ENCODE measurements around the gene TMEM150A. TPM values are rescaled to one million over a fixed set of nuclear protein-coding genes. Genes with fewer than 3 reads are reported as not detected.
A peak's percentile ranks its signal among the peaks of the same experiment; 100 is the strongest.
"Not testable (repeated sequence)": the region's sequence is repeated elsewhere in the genome, so short reads cannot be mapped to it uniquely, and the experiment has no call there.

TMEM150A gene
- total RNA-seq, 3 donors from 2014 or later, result 20.8 to 40.0 (median 22.6) TPM

DNA sequence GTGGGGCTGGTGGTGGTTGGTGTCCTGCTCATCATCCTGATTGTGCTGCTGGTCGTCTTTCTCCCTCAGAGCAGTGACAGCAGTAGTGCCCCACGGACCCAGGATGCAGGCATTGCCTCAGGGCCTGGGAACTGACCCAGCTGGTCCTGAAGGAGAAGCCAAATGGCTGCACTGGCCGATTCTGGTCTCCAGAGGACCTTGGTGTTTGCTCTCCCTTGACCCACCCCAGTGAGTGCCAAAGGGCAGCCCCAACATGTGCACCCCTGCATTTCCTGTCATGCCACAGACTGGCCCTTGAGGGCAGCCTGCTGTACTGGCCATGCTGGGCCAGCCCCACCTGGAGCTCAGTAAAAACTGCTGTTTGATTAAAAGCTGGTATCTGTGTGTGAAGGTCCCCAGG lies 9.5 kb downstream of the TMEM150A start:
- Histone ChIP-seq H3K27me3 (no peaks in the 10 kb centered on the region), H3K4me3 (no peak overlapping the region), H3K4me1 (peaks cover 16 to 43% of the 10 kb centered on the region in 2 donors), H3K36me3 (no peaks in the 10 kb centered on the region), H3K9me3 (no peaks in the 10 kb centered on the region), H3K27ac (peak overlapping the region in 1 of 2 donors; percentile 19)
- intact Hi-C loops (cut with DNase I; ENCODE audit: low total_unique reads), result no loop called here
- TF ChIP-seq, protein P1, sequence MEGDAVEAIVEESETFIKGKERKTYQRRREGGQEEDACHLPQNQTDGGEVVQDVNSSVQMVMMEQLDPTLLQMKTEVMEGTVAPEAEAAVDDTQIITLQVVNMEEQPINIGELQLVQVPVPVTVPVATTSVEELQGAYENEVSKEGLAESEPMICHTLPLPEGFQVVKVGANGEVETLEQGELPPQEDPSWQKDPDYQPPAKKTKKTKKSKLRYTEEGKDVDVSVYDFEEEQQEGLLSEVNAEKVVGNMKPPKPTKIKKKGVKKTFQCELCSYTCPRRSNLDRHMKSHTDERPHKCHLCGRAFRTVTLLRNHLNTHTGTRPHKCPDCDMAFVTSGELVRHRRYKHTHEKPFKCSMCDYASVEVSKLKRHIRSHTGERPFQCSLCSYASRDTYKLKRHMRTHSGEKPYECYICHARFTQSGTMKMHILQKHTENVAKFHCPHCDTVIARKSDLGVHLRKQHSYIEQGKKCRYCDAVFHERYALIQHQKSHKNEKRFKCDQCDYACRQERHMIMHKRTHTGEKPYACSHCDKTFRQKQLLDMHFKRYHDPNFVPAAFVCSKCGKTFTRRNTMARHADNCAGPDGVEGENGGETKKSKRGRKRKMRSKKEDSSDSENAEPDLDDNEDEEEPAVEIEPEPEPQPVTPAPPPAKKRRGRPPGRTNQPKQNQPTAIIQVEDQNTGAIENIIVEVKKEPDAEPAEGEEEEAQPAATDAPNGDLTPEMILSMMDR (IDR thresholded peaks at IDR 0.05), result no peak
- TF ChIP-seq POLR2A (IDR thresholded peaks at IDR 0.05) (no peak), POLR2AphosphoS5 (IDR thresholded peaks at IDR 0.05) (no peak)
- no peak for DNase-seq (ENCODE audit: low spot score in 2 of 2)

DNA sequence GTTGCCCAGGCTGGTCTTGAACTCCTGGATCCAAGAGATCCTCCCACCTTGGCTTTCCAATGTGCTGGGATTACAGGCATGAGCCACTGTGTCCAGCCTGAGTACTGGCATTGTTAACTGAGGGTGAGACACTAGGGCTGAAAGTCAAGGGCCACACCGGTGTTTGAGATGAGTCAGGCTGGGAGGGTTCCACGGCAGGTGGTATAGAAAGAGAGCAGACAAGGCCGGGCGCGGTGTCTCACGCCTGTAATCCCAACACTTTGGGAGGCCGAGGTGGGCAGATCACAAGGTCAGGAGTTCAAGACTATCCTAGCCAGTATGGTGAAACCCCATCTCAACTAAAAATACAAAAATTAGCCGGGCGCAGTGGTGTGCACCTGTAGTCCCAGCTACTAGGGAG lies 10.2 kb downstream of the TMEM150A start:
- Histone ChIP-seq H3K27ac (peak overlapping the region; percentile 86 to 91), H3K4me1 (peaks cover 16 to 42% of the 10 kb centered on the region in 2 donors)
- H3K27me3 ChIP-seq; H3K9me3 ChIP-seq; DNase-seq (ENCODE audit: low spot score in 2 of 2); H3K4me3 ChIP-seq; intact Hi-C loops (cut with DNase I; ENCODE audit: low total_unique reads); H3K36me3 ChIP-seq: not testable (repeated sequence)

DNA sequence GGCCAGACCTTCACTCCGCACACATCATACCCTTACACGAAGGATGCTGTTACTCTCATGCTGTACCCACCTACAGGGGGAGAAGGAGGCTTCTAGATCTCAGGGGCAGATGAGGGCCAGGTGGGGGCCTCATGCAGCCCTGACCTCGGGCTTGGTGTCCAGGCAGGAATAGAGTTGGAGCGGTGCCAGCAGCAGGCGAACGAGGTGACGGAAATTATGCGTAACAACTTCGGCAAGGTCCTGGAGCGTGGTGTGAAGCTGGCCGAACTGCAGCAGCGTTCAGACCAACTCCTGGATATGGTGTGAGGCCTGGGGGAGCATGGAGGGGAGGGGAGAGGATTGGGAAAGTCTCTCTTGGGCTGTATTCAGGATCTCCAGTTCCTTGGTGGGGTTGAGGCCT lies 10.9 kb downstream of the TMEM150A start:
- Histone ChIP-seq H3K9me3 (no peaks in the 10 kb centered on the region), H3K4me3 (no peak overlapping the region), H3K4me1 (peaks cover 13 to 34% of the 10 kb centered on the region in 2 donors), H3K27ac (peak overlapping the region; percentile 86 to 91), H3K36me3 (no peaks in the 10 kb centered on the region), H3K27me3 (no peaks in the 10 kb centered on the region)
- TF ChIP-seq, protein P1 (IDR thresholded peaks at IDR 0.05), result no peak
- no peak for TF ChIP-seq POLR2AphosphoS5 (IDR thresholded peaks at IDR 0.05)
- TF ChIP-seq POLR2A (IDR thresholded peaks at IDR 0.05), result no peak
- no peak for DNase-seq (ENCODE audit: low spot score in 2 of 2)
- intact Hi-C loops (cut with DNase I; ENCODE audit: low total_unique reads), result no loop called here

- intact Hi-C loops (cut with DNase I; ENCODE audit: low total_unique reads), result no loop called here
- no peak for DNase-seq (ENCODE audit: low spot score in 2 of 2)
- H3K27me3 ChIP-seq, result no peaks in the 10 kb centered on the region
- no peak for TF ChIP-seq POLR2AphosphoS5 (IDR thresholded peaks at IDR 0.05)
- no peaks in the 10 kb centered on the region for H3K9me3 ChIP-seq
- H3K27ac ChIP-seq, result peak overlapping the region; percentile 86 to 91
- H3K36me3 ChIP-seq, result no peaks in the 10 kb centered on the region
- H3K4me3 ChIP-seq, result no peak overlapping the region
- H3K4me1 ChIP-seq, result peaks cover 8 to 31% of the 10 kb centered on the region in 2 donors
Measured at GRCh38 chr2:85590950-85591349, 11.5 kb downstream of the TMEM150A start.

GRCh38 chr2:85589982-85590791 lies 12.3 kb downstream of the TMEM150A start:
- Histone ChIP-seq H3K4me1 (peaks cover 8 to 33% of the 10 kb centered on the region in 2 donors), H3K27me3 (no peaks in the 10 kb centered on the region), H3K27ac (peak overlapping the region; percentile 86 to 91), H3K4me3 (peak overlapping the region in 1 of 3 donors; percentile 10), H3K9me3 (no peaks in the 10 kb centered on the region), H3K36me3 (no peaks in the 10 kb centered on the region)
- intact Hi-C loops (cut with DNase I; ENCODE audit: low total_unique reads), result no loop called here
- no peak for DNase-seq (ENCODE audit: low spot score in 2 of 2)
- TF ChIP-seq, protein P1 (IDR thresholded peaks at IDR 0.05), result no peak
- TF ChIP-seq POLR2A (IDR thresholded peaks at IDR 0.05), result no peak
- TF ChIP-seq POLR2AphosphoS5 (IDR thresholded peaks at IDR 0.05), result peak in 1 of 3 donors; percentile 25

- H3K4me1 ChIP-seq, result peaks cover 8 to 26% of the 10 kb centered on the region in 2 donors
- no peak for DNase-seq (ENCODE audit: low spot score in 2 of 2)
- TF ChIP-seq, protein P1 (IDR thresholded peaks at IDR 0.05), result no peak
- TF ChIP-seq POLR2AphosphoS5 (IDR thresholded peaks at IDR 0.05) (peak in 1 of 3 donors; percentile 20), POLR2A (IDR thresholded peaks at IDR 0.05) (no peak)
Measured at GRCh38 chr2:85589181-85589580, 13.3 kb downstream of the TMEM150A start.

More at GRCh38 chr2:85589181-85589580, 13.3 kb downstream of the TMEM150A start:
- Histone ChIP-seq H3K9me3 (no peaks in the 10 kb centered on the region), H3K36me3 (no peaks in the 10 kb centered on the region), H3K27ac (peak overlapping the region; percentile 86 to 91), H3K4me3 (no peak overlapping the region), H3K27me3 (no peaks in the 10 kb centered on the region)
- intact Hi-C loops (cut with DNase I; ENCODE audit: low total_unique reads), result no loop called here
